GM19463 (cell line): ENCODE results near the gene KCNJ5.
A peak's percentile ranks its signal among the peaks of the same experiment; 100 is the strongest.

Source experiments
- ATAC-seq: cut with Tn5 transposase; IDR thresholded peaks from one replicate; pipeline ENCODE4 v1.9.1; 2021; ENCODE audit warnings: mild to moderate bottlenecking, moderate library complexity; ENCODE audit not compliant: unreplicated experiment

The KCNJ5 gene

DNA sequence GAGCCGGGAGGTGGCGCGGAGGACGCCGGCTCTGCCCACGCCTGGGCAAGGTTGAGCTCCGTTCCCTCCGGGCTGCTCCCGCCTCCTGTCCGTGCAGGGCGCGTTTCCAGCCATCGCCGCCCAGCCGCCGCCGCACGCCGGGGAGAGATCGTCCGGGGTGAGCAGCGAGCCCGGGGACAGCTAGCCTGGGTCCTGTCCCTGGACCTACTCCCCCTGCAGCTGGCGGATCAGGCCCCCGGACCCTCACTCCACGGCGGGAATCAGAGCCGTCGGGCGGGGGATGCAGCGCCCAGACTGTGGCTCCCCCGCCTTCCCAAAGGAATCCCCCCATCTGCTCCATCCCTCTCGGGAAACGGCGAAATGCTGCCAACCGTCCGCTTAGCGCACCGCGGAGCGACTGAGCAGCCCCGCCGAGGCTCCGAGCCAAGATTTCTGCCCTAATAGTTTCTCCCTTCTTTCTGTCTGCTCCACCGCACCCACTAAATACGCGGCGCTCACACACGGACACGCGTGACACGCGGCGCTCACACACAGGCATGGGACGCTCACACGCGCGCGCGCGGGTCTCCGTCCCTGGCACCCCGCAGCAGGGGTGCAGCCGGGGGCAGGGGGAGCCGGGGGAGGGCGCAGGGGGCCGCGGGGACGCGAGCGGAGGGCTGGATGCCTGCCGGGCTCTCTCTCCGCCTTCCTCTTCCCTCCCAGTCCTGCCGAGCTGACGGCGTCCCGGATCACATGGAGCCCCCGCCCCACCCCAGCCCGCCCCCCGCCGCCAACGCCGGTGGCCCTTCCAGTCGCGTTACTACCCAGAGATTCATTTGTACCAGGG lies at the start of gene KCNJ5:
KCNJ5 (plus strand) TSS at position 814 of the 826 bp plus-strand sequence. CDS start 19,918 bp downstream, outside the sequence.
- ATAC-seq, result no peak

DNA sequence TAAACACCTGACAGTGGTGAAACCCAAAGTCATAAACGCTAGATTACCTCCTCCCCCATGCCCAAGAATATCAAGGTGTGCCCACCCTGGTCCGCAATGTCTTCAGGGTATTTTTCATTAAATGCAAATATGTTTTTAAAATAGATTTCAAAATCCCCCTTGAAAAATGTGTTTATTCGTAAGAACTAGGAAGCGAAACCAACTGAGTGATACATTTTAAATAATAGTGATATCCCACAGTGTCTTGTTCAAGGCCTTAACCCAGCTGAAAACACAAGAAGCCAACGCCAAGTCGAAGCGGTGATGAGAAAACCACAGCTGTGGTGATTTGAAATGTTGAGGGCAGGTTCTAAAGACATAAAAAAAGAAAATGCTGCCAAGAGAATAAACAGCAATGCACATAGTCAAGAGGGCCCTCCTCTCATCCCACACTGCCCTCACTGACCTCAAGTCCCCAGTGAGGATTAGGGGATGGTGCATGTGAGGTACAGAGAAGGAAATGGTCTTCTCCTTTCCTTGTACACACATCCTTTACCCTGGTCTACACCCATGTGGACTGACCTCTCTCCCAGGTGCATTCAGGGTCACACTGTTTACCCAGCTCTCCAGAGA lies 49.6 kb upstream of the KCNJ5 start:
- ATAC-seq, result peak; percentile 51

DNA sequence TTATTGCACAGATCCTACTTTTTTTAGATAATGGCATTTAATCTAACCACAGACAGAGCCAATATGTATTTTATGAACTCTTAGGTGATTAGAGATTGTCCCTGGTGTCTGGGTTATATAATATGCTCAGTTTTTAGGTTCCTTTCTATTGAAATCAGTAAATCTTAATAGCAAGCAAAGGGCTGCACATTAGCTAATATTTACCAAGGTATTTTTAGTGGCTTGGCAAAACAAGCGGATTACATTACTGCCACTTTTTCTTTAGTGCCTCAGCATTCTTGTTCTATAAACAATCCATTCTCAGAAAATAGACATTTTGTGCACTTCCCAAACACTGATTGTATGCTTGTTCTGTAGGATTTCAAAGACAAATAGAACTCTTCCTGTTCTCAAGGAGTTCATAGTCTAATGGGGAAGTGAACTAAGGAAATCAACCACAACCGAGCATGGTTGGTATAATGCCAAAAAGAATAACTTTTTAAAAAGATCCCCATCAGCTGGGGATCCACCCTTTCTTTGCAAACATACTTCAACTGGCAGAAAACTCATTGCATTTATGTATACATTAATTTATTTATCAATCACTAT lies 47.9 kb upstream of the KCNJ5 start:
- ATAC-seq, result no peak

DNA sequence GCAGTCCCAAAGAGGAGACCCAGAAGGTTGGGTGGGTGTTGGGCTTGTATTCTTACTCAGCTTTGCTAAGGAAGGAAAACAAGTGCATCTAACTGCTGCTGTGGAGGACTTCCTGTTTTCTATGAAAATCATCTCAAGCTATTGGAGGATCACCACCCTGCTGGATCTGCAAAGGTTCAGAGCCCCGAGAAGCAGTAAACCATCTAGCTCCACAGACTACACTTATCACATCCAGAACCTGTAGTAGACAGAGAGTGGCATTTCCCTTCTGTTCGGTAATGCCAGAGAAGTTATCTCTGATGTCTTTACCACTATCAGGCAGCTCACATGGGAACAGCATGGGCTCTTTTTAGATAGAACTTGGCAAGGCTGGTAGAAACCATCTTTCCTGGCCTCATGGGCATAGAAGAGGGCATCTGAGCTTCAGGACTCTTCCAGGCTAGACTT lies 45.8 kb upstream of the KCNJ5 start:
- ATAC-seq, result no peak

DNA sequence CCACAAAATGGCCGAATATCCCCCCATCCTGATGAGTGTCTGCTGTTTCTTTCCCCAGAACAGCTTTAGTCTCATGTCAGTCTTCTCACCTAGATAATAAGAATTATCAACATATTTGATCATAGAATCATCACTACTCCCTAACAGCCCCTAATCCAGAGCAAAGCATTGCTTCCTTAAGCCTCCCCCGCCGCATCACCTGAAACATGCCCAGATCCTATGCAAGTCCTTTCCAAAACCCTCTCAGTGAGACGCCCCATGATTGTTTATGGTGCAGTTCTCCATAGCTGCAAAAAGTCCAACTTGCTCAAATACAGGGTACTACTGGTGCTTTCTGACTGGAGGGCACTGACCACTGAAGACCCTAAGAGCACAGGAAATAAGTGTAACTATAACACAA lies 44.2 kb upstream of the KCNJ5 start:
- no peak for ATAC-seq

DNA sequence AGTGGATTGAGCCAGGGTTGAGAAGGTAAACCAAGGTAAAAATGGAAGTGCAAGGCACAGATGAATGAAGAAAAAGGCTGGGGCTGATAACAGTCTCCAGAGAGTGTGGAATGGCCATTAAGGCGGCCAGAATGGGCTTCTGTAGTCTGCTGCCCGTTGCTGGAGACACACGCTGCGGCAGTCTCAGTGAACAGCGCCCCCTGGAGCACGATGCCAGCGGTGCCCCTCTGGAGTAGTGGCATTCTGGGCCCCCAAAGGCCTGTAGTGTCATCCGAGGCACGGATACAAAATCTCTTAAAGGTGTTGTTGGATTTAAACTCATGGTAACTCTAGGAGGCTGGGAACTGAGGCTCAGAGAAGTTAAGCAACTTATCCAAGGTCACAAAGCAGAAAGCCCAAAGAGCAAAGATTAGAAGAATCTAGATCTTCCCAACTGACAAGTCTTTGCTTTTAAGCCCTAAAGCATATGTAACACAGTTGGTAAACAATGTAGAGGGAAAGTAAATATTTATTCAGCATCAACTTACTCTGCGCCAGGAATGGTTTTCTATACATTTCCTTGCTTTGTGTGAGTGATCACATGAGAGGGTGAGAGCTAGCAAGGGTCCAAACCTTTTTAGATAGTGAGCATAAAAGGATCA lies 42.2 kb upstream of the KCNJ5 start:
- peak; percentile 88 for ATAC-seq

DNA sequence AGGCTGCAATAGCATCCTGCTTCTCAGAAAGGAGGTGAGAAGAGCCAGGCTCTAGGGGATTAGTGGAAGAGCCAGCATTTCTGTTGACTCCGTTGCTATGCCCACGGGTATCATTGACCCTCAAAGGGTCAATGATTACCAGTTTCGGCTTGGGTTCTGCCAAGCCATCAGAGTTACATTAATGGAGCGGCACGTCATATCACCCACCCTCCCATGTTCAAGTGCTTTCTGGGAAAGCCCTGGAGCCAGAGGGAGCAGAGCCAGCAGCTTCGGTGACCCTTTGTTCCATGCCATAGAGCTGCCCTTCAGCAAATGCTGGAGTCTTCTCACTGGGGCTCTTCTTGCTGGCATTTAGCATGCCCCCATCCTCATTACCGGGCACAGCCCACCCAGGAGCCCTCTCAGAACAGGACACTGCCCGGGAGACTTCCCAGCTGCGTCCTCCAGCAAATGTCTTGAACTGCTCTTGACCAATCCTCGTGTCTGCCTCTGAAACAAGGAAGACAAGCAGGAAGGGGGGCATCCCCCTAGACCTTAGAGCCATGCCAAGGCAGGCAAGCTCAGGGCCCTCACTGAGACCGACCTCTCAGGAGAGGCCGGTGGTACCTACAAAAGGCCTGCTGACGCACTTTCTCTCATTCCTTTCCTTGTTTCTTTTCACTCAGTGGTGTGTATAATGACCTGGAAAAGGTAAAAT lies 38.7 kb upstream of the KCNJ5 start:
- no peak for ATAC-seq

DNA sequence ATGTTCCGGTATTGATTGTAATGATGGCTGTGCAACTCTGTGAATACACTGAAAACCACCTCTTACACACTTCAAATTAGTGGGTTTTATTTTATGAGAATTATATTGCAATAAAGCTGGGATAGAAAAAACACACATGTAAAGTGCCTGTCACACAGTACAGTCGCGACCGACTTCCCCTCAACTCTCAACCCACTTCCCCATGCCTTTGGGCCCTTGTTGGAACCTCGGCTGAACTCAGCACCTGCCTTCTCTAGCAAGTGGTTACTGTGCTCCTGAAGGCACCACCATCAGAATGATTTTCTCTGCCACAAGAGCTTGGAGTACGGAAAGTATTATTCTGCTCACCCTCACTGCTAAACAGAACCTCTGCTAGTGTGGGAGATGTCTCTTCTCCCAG lies 37.6 kb upstream of the KCNJ5 start:
- ATAC-seq, result no peak

DNA sequence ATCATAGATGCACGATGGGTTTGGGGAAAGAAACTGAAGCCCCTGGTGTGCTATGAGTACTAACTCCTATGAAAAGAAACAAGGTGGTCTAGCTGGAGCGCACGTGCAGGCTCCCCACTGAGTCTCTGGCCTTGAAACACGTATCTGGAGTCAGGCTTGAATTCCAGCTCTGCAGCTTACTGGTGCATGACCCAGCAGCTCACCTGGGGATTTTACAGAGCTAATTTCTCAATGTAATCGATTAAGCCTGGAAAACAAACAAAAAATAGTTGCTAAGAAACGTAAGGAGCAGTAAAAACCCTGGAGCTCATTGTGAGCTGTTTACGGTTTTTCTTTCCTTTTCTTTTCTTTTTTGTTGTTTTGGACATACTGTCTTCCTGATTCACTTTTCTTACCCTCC lies 36.3 kb upstream of the KCNJ5 start:
- ATAC-seq, result no peak

DNA sequence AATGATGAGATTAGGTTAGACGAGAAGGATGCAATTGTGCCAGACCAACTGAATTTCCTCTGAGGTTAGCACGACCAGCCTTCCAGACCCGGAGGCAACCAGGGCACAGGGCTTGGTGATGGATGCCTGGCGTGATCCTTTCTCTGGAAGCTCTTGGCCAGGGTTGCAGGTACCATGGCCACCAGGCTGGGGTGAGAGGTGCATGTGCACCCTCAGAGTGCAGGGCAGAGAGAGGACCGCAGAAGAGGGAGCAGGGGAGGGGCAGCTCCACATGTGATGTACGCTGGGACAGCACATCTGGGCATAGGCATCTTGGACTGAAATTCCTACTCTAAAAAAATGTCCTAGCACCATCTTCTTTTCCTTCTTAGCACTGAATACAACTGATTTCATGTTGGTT lies 34.9 kb upstream of the KCNJ5 start:
- ATAC-seq, result no peak

DNA sequence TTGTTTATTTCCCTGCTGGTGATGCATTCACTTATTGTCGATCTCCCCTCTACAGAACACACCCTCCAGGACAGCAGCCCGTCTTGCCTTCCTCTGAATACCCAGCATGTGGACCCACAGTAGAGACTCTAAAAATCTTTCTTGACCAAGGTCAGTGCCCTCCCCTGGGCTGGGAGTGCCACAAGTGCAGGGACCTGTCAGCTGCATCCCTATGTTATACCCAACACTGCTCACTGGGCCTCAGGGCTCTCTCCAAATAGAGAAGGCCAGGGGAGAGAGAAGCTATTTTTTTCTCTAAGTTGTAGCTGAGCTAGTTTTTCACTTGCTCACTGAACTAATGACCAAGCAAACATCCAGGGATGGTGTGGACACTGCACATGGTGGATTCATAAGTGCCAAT lies 33.8 kb upstream of the KCNJ5 start:
- no peak for ATAC-seq

DNA sequence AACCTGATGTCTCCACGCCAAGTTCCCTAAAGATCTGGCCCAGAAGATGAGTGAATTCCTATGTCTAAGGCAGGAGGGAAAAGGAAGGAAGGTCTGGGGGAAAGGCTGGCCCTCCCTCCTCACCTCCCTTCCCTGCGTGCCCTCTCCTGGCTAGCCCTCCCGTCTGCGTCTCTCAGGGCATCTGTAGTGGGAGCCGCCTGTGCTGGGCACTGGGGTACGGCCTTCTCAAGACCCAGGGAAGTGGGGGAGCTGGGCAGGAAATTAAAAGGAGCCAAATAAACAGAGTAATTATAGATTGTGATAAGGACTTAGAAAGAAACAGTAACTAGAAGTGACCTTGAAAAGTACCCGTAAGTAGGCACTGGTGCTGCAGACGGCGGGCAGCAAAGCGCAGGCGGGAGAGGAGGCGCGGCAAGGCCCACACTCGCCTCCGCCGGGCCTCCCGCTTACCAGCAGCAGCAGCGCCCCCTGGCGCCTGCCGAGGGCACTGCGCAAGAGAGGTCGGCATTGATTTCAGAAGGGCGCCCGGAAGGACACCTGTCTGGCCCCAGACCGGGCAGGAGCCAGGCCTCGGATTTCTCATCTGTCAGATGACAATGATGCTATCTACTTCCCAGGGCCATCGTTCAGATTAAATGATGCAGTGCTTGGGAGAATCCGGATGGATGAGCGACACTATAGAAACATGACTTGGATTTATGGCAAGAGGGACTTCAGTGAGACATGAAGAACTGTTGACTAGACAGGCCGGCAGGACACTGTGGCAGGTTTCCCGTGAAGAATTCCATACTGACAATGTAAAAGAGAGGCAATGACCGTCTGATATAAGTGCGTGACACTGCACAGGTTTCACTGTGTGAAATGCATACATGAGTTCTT lies 31.4 kb upstream of the KCNJ5 start:
- ATAC-seq, result peak; percentile 88

DNA sequence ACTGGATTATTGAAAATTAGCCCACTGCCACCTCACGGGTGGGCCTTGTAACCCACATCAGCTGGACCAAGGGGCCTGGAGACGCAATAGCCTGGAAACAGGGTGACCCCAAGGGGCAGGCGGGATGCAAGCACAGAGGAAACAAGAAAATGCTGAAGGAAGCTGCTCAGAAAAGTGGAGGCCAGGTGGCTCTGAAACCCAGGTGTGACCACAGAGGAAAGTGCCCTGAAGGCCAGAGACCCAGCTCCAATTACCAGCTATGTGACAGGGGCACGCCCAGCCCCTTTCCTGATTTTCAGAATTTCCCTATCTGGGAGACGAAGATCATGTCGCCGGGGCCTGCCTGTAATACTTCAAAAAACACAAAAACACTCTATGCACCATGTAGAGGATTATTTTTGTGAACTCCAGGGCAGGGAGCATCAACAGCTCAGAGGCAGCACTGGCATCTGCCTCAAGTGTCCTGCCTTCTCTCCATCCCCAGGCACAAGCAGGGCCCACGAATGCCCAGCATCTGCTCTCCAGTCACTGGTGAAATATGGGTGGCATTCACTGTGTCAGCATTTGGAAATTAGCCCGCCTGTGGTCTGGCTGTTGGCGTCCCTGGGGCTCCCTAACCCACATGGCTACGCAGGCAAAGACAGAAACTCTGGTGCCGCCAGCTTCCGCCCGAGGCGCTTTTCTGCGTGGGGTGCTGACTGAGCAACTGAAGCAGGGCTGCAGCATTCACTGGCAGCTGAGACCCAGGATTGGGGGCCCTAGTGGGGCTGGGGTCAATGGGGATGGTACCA lies 30.4 kb upstream of the KCNJ5 start:
- no peak for ATAC-seq

DNA sequence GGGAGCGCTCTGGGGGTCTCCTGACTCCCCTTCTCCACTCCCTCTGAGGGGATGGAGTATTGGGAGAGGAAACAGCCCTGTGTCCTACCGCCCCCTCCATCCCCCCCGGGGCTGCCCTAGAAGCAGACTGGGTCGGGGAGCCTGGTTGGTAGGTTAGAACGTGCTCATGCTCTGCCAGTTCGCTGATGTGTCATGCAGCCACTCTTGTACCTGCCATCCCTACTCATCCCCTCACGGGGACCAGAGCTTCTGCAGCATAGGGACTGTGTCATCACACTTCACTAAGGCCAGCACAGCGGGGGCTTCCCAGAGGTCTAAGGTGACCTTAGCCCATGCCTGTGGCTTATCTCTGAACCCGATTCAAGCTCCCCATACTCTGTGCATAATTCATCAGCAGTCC lies 28.8 kb upstream of the KCNJ5 start:
- no peak for ATAC-seq

DNA sequence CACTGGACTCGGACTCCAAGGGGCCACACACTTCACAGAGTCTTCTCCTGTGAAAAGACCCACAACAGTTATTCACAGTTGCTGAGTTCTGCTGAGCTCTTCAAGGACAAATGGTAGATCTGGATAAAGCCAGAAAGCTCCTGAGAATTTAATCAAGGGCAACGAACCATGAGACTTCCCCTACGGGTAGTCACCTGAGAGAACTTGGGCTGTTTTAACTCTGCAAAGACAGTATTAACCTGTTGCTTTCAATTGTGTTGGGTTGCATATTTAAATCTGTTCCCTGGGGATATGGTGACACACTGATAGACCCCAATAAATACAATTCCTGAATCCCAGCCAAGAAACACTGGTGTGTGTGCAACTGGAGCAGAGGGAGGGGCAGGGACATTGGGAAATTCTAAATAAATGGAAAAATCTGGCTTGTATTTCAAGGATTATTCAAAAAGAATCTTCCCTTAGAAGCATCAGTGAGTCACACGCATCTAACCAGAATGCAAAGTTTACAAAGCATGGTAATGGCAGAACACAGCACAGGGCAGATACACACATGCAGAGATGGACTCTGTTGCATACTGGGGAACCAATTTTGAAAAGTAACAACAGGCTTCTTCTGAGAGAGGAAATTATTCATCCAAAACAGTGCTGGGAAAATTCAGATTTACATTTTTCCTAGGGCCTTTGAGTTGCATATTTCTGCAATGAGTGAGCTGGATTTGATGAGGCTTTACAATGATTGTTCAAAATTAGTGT lies 28.1 kb upstream of the KCNJ5 start:
- no peak for ATAC-seq

DNA sequence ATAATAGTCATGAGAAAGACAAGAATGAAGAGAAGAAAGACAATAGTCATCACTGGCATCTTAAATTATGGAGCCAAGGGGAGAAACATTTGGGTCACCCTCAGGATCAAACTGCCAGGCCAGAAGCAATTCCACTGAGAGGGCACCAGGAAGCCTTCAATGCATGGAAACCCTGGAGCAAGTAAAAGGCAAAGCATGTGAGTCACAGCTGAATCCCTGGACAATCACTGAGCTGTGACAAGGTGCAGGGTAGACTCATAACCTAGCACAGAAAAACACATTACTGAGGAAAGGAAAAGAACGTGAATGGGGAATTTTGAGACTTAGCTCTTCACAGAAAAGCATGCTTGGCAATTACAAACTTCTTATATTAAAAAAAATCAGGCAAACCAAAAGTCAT lies 25.7 kb upstream of the KCNJ5 start:
- no peak for ATAC-seq

DNA sequence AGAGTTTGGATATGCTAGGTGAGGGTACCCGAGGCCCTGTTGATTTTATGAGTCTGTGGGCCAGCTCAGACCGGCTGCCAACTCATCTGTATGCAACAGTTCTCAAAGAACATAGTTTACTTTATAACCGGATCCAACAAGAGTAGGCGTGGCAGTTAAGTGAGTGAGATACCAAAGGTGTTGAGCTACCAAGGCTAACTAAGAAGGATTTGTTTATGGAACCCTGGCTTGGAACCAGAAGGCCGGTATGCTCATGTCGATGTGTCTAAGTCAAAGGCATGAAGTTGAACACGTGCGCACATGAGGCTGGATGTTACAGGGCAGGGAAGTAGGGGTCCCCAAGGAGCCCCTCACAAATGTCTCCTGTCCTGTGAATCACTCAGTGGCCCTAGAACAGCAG lies 23.9 kb upstream of the KCNJ5 start, which contains the start of gene KCNJ1:
KCNJ1 (minus strand) TSS at position 20 of the 400 bp plus-strand sequence. CDS start 27,053 bp downstream, outside the sequence.
- no peak for ATAC-seq
